Astrocyte of the cerebellum (primary cell): Measurements from ENCODE around the gene SORL1-AS1.

ENCODE experiments used
- DNase-seq: peaks from one replicate; pipeline ENCODE4 v3.0.0-alpha.2; 2011; ENCODE audit warnings: low read depth
- H3K4me3 ChIP-seq: 2 replicates; pipeline ENCODE4 v1.5.1; 2011; ENCODE audit warnings: mild to moderate bottlenecking, low read depth, low read length, moderate library complexity
- CTCF ChIP-seq: IDR thresholded peaks from 2 replicates; pipeline ENCODE4 v1.5.1; 2012; ENCODE audit warnings: low read length, low read depth, moderate library complexity, mild to moderate bottlenecking; ENCODE audit errors: missing control alignments
- in situ Hi-C: cut with HindIII; loops from 2 replicates; pipeline ENCODE4 v1.10.0; 2017; ENCODE audit warnings: low sequenced_read_pairs

Gene SORL1-AS1

DNA sequence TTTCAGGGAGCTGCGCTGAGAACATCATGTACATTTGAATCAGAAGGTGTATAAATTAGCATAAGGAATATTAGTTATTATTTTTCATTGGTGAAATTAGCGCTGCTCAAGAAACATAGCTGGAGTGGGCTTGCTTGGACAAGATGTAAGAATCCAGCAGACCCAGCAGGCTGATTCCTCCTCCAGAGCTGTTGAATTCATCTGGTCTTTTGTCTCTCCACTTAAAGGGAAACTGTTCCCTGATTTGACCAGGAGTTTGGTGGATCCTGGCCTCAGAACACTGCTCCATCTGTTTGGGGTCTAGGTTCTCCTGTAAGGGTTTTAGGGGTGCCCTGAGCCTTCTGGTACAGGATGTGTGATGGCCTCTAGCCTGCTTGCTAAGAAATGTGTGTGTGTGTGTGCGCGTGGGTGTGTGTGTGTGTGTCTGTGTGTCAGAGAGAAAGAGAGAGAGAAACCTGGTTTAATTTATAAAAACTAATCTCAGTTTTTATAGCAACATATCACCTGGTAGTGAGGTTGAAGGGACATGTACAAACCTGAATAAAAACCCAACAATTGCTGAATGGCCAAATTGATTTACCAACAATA is 9.0 kb downstream of the SORL1-AS1 start:
- DNase-seq = no peak
- H3K4me3 ChIP-seq = no peak overlapping the region
- in situ Hi-C loops = no loop called here
- TF ChIP-seq CTCF = no peak

- H3K4me3 ChIP-seq = no peak overlapping the region
- in situ Hi-C loops = no loop called here
- no peak for DNase-seq
- no peak for TF ChIP-seq CTCF
Observed at GRCh38 chr11:121441521-121441920, 11.2 kb downstream of the SORL1-AS1 start.

GRCh38 chr11:121439759-121440158 is 13.0 kb downstream of the SORL1-AS1 start:
- no peak for TF ChIP-seq CTCF
- DNase-seq = no peak
- no peak overlapping the region for H3K4me3 ChIP-seq
- in situ Hi-C loops = no loop called here

GRCh38 chr11:121439337-121439736 is 13.4 kb downstream of the SORL1-AS1 start:
- H3K4me3 ChIP-seq = no peak overlapping the region
- no peak for DNase-seq
- in situ Hi-C loops = no loop called here
- TF ChIP-seq CTCF = no peak

DNA sequence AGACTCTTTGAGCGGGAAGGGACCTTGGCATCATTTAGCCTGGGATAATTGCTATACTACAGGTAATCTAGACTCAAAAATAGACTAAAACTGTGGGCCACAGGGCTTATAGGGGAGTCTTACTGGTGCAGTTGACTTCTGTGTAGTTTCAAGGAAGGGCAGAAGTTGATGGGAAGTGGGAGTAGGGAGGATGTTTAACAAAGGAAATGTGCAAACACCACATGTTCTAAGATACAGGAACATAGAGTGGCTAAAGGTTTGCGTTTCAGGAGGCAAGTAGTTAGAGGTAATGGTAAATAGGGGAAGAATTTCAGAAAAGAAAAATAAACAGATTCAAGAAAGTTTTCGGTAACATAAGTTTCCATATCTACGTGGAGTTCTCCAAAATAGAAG is 15.1 kb downstream of the SORL1-AS1 start:
- no peak for DNase-seq
- no peak overlapping the region for H3K4me3 ChIP-seq
- no peak for TF ChIP-seq CTCF
- in situ Hi-C loops = no loop called here

GRCh38 chr11:121437018-121437685 is 15.6 kb downstream of the SORL1-AS1 start:
- no peak for TF ChIP-seq CTCF
- H3K4me3 ChIP-seq = no peak overlapping the region
- no peak for DNase-seq
- in situ Hi-C loops = no loop called here
